HG02678 (cell line): ENCODE results near the gene P4HTM.
"Not testable (repeated sequence)": the region's sequence is repeated elsewhere in the genome, so short reads cannot be mapped to it uniquely, and the experiment has no call there.

Experiments used
- ATAC-seq: cut with Tn5 transposase; IDR thresholded peaks from one replicate; pipeline ENCODE4 v1.9.1; 2021; ENCODE audit warnings: mild to moderate bottlenecking, moderate library complexity; ENCODE audit not compliant: unreplicated experiment

The P4HTM gene

DNA sequence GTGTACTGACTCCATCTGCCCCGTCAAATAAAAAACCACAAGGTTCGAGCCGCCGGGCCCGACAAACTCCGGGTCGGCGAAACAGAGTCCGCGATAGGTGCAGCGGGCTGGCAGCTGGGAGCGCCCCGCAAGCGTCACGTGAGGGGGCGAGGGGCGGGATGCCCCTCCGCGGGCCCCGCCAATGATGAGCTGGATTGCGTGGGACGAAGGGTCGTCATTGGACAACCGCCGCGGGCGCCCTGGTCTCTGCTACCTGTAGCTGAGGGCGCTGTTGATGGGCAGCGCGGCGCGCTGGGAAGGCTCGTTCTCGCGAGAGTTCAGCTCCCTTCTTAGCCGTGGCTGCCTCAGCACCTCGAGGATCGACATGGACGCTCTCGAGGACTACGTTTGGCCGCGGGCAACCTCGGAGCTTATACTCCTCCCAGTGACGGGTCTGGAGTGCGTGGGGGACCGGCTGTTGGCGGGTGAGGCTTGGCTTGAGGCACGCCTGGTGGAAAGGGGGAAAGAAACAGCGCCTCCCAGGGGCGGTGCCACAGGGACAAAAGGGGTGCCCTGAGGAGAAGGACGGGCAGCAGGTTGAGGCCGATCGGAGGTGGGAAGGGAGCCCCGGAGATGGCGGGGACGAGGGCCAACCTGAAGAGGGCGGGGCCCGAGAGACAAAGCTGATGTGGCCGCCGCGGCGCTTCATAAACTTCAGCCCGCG lies 17.2 kb downstream of the P4HTM start, which contains the start of gene WDR6:
TSS of gene WDR6 (plus strand) at position 324 of the 703 bp plus-strand sequence. CDS start at position 365, 41 bp downstream.
- ATAC-seq, result peak; percentile 89

DNA sequence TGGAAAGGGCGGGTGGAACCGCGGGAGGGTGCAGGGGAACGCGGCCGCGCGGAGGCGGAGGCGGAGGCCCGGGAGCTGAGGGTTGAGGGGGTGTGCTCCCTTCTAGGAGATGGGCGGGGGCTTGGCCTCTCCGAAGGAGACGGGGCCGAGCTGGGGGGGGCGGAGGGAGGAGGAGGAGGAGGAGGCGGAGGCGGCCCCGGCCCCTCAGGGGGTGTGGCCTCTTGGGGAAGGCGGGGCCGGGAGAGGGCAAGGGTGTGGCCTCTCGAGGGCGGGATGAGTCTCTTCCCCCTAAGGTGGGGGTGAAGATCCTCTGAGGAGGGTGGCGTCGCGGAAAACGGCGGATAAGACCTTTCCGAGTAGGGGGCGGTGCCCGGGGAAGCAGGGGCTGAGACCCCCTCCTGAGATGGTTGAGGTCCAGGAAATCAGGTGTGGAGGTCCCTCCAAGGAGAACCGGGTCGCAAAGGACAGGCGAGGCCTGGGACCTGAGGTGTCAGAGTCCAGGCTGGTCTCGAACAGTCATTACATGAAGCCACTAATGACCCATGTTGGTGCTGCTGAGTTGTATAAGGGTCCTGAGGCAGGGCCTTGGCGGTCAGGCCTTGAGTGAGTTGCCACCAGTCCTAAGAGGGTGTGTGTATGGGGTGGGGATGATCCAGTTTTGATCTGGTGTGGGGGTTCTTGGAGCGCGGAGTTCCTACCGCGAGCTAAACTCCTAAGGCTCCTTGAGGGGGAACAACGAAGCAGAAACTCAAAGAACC lies 17.9 kb downstream of the P4HTM start:
- peak; percentile 37 for ATAC-seq

DNA sequence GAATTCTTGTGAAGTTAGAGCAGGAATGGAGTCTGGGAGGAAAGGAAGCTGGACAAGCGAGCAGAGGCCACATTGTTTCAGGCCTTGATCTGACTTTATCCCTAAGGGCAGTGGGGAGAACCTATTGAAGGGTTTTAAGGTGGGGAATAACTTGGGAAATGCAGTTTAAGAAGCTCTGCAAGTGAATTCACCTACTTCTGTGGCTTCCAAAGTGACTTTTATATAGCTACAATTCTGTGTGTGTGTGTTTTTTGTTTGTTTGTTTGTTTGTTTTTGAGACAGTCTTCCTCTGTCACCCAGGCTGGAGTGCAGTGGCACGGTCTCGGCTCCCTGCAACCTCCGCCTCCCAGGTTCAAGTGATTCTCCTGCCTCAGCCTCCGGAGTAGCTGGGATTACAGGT lies 18.6 kb downstream of the P4HTM start:
- not testable (repeated sequence) for ATAC-seq

DNA sequence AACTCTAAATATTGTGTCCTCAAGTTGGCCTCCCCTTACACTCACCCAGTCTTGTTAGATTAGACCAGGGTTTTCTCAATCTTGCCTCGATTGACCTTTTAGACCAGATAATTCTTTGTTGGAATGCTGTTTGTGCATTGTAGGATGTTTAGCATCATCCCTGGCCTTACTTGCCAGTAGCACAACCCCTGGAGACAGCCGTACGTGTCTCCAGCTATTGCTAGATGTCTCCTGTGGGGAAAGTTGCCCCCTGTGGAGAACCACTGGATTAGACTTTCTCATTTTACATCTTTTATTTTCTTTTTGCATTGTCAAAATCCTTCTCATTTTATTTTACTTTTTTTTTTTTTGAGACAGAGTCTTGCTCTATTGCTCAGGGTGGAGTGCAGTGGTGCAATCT lies 19.4 kb downstream of the P4HTM start:
- ATAC-seq, result no peak

DNA sequence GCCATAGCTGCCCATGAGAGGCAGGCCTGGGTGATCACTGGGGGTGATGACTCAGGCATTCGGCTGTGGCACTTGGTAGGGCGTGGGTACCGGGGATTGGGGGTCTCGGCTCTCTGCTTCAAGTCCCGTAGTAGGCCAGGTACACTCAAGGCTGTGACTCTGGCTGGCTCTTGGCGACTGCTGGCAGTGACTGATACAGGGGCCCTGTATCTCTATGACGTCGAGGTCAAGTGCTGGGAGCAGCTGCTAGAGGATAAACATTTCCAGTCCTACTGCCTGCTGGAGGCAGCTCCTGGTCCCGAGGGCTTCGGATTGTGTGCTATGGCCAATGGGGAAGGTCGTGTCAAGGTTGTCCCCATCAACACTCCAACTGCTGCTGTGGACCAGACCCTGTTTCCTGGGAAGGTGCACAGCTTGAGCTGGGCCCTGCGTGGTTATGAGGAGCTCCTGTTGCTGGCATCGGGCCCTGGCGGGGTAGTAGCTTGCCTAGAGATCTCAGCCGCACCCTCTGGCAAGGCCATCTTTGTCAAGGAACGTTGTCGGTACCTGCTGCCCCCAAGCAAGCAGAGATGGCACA lies 22.5 kb downstream of the P4HTM start:
- ATAC-seq, result no peak

DNA sequence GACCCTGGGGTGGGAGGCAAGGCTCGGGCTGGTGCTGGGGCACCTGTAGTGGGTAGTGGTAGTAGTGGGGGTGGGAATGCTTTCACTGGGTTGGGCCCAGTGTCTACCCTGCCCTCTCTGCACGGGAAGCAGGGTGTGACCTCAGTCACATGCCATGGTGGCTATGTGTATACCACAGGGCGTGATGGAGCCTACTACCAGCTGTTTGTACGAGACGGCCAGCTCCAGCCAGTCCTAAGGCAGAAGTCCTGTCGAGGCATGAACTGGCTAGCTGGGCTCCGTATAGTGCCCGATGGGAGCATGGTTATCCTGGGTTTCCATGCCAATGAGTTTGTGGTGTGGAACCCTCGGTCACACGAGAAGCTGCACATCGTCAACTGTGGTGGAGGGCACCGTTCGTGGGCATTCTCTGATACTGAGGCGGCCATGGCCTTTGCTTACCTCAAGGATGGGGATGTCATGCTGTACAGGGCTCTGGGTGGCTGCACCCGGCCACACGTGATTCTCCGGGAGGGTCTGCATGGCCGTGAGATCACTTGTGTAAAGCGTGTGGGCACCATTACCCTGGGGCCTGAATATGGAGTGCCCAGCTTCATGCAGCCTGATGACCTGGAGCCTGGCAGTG lies 23.2 kb downstream of the P4HTM start:
- ATAC-seq, result no peak

DNA sequence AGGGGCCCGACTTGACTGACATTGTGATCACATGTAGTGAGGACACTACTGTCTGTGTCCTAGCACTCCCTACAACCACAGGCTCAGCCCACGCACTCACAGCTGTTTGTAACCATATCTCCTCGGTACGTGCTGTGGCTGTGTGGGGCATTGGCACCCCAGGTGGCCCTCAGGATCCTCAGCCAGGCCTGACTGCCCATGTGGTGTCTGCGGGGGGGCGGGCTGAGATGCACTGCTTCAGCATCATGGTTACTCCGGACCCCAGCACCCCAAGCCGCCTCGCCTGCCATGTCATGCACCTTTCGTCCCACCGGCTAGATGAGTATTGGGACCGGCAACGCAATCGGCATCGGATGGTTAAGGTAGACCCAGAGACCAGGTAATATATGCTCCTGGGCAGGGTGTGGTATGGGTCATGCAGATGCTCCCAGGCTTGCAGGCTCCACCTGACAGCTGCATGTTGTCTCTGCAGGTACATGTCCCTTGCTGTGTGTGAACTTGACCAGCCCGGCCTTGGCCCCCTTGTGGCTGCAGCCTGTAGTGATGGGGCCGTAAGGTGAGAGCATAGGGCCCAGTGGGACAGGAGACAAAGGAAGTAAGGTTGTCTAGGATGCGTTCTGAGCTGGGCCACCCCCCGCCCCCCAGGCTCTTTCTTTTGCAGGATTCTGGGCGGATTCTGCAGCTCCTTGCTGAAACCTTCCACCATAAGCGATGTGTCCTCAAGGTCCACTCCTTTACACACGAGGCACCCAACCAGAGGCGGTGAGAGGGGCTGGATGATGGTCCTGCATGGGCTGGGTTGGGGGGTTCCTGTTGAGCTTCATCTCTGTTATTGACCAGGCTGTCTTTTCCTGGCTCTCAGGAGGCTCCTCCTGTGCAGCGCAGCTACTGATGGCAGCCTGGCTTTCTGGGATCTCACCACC lies 24.0 kb downstream of the P4HTM start:
- ATAC-seq, result no peak

DNA sequence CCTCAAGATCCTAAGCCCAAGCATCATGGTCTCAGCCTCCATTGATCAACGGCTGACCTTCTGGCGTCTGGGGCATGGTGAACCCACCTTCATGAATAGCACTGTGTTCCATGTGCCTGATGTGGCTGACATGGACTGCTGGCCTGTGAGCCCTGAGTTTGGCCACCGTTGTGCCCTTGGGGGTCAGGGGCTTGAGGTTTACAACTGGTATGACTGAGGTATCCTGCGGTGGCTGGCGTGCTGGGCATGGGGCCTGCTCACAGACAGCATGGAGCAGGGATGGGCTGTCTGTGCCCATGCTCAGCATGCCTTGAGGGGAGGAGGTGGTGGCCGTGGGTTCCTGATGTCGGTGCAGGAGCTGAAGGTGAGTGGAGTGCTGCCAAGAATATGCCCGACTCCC lies 25.0 kb downstream of the P4HTM start:
- no peak for ATAC-seq

DNA sequence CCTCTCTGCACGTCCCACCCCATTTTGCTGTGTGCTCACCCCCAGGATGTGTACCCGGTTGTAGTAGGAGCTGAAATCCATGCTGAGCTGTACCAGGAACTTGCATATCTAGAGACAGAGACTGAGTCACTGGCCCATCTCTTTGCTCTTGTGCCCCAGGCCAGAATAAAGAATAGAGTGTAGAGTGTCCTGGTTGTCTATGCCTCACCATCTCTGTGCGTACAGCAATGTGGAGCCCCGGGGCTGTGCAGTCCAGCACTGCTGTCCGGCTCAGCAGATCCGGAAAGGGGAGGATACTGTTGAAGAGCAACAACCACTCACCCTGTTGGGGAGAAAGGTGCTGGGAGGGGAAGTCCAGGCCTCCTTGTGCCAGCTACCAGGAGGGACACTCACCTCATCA lies 25.7 kb downstream of the P4HTM start:
- no peak for ATAC-seq

DNA sequence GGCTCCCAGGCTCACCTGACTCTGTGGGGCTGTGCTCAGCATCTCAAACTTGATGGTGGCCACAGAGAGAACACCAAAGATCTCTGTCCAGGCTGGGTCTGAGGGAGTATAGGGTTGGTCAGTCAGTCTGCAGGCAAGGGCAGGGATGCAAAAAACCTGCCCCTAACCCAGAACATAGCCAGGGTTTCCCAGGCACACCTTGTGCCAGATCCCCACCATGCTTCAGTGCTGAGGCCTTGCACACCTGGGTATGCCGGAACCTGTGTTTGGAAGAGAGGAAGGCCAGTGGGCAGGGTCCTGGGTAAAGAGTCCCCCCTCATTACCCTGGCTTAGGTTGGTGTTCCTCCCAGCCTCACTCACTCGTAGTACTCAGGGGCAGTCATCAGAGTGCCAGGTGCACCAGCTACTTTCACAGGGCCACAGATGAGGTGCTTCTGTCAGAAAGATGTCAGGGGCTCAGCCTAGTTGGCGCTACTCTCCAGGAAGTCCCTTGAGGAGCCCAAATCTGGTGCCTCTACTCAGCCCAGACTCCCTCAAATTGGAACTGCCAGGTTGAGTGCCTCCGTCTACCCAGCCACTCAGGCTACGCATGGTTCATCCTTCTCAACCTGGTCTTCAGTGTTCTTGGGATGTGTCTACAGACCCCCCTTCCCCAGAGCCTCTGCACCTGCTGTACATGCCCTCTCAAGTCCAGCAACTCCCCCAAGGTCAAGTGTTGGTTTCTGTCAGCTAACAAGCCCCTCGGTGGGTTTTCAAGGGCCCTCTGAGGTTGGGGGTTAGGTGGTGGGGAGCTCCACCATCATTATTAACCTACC lies 26.6 kb downstream of the P4HTM start:
- ATAC-seq, result no peak

DNA sequence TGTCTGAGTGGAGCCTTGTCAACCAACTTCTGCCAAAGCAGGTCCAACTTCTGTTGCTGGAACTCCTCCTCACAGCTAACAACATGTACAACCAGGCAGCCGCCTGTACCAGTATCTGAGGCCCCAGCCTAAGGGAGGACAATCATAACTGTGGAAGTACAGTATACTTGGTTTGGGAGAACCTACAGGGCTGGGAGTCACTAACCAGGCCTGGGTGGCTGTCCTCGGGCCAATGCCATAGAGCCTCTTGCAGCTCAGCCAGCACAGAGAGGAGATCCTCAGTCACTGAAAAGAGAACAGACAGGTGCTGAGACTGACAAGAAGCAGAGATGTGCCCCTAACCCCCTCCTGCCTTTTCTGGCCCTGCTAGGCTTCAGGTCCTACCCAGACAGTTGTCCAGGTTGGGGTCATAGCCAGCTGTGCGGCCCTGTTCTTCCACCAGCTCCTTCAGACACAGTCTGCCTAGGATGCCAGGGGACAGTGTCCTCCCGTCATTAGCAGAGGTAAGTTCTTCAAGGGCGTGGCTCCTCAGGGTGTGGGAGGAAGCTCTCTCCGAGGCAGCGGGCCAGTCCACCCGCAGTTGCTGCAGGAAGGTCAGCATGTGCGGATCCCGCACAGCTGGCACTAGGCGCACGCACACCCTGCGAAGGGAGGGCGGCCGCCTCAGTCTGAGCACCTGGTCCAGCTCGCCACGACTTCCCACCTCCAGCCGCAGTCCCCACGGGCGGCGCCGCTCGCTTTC lies 27.4 kb downstream of the P4HTM start:
- no peak for ATAC-seq

DNA sequence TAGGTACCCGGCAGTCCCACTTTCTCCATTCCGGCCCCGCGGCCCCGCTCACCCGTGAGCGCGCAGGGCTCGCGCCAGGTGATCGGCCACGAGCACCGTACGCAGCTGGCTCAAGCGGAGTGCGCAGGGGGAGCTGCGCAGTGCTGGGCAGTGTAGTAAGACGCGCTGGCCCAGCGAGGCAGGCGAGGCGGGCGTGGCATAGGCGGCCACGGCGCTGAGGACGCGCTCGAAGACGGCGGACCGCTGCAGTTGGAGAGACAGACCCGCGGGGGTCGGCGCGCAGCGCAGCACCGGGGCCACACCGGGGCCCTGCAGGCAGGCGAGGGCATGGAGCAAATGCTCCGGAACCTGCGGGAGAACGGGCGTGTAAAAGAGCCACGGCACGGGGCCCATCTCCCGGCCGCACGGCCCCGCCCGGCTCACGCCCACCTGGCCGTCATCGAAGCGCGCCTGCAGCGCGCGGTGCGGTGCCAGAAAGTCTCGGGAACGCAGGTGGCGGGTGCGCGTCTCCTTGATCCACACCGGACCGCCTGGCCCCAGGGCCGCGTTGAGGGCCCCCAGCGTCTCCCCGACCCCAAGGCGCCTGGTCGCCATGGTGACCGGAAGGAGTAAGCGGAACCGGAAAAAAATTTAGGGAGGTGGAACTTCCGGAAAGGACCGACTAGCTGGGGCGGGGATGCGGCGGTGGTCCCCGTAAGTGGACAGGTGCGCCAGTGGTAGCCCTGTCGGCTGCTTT lies 28.1 kb downstream of the P4HTM start, which contains the start of gene DALRD3:
TSS of gene DALRD3 (minus strand) at position 610 of the 736 bp plus-strand sequence. CDS start at position 594, 16 bp downstream.
- no peak for ATAC-seq

DNA sequence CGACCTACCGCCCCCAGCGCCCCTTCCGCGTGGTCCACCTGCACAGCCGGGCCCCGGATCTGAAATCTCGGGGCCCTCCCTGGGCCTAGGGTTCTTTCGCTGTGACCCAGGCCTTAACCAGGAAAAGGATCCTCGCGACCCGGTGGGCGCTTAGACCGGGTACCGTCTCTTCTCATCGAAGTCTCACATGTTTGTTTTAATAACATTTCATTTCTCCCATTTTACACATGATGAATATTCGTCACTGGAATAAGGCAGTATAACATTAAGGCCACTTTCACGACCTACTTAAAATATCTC lies 28.6 kb downstream of the P4HTM start:
- ATAC-seq, result no peak

DNA sequence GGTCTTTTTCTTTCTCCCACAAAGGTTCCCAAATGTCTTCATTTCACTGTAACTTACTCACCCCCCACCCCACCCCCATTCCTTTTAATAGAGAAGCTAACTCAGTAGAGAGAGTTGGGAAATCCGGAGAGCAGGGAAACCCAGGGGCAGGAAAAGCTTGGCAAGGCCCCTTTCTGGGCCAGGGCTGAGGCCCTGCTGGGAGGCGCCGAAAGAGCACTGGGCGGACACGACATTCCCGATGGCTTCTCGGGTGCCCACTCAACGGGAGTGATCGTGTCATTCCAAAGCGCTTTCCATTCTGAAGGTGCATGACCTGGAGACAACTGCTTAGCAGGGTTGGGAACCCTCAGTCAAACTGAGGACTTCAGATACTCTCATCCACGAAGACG lies 29.9 kb downstream of the P4HTM start:
- no peak for ATAC-seq

DNA sequence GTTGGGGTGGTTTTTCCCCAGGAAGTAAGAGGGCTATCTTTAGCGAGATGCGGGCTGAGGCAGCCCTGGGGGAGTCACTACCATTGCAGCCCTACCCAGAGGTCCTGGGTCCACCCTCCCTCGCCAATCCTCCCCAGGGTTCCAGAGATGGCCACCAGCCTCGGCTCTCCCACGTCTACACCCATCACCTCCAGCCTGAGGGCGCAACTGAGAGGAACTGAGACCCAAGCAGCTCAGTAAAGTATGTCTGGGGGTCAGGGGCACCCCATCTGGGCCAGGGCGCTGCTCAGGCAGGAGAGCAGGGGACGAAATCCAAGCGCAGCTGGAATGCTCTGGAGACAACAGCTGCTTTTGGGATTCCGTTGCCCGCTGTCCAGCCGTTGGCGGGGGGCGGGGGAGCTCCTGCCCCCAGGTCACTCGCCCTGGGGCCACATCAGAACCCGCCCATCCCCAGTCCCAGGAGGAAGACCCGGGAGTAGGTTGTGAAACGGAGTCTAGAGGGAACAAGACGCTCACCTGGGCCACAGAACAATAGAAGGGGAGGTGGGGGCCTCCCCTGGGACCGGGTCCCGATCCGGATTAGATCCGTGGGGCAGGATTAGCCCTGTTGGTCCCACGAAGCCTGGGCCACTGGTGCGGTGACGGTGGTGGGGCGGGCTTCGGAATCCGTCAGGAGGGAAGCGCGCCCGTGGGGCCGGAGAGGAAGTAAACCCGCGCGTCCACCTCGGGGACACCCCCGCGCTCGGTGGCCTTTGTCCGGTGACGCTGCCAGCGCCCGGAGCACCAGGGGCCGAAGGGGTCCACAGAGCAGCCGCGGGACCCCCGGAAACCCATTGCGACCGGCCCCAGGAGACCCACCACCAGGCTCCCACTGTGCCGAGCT lies 30.5 kb downstream of the P4HTM start:
- no peak for ATAC-seq

DNA sequence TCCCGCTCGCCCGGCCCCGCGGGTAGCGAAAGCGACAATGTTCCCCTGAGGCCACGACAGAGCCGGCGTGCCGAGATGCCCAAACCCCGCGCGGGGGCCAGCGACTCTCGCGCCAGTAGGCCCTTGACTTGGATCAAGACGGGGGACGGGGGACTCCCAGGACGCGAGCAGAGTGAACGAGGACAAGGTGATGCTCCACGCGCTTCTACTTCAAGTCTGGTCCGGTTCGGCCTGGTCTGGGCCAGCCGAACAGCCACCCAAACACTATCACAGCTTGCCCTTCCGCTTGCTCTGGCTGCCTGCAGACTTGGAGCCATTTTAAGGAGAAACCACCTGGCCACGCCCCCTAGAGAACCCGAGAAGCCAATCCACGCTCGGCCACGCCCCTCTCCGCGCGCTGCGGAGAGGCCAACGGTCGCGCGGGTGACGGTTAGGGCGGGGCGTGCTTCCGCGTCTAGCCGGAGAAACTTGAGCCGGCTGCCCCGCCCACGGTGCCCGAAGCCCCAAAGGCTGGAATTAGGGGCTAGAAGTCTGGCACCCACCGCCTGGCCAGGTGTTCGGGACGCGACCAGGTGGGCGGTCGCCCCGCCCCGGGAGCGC lies 31.3 kb downstream of the P4HTM start:
- peak; percentile 55 for ATAC-seq
